ENCODE measurements around the gene VCL. TPM values are rescaled to one million over a fixed set of nuclear protein-coding genes. Genes with fewer than 3 reads are reported as not detected.

Gene VCL
- total and polyA plus RNA-seq, 9 of the 15 experiments (the other 6 are each of a cell fraction or from before 2014, with no cell fraction given) = 29.8 to 186 (median 76.4) TPM

GRCh38 chr10:74024600-74024999 is 26.7 kb downstream of the VCL start:
- 0 out of 2 replicates have a peak, but pooled peaks cover 4% of the 10 kb centered on the region for H4K20me1 ChIP-seq (replicated peaks; ENCODE audit: control insufficient read depth, insufficient read depth, low read length)
- ChIA-PET POLR2A (interaction anchor here (0.7 to 1.8 kb wide), 5 partner anchors 9 to 161 kb away, joined by 3 to 7 read pairs (median 6); no protein-coding TSS in a partner anchor), CTCF (ENCODE audit: low intra/inter-chr PET ratio) (no interaction called here)
- ATAC-seq (no peak), DNase-seq (ENCODE audit: extremely low read depth in 1 of 4, low spot score in 3 of 4) (no peak), FAIRE-seq (no peak)
- H3K4me3 ChIP-seq = no peak overlapping the region
- intact Hi-C loops (cut with micrococcal nuclease) = no loop called here
- 0 out of 2 replicates have a peak overlapping the region, but pooled peaks have one; percentile 24 for H3K4me2 ChIP-seq (ENCODE audit: insufficient read depth, low read length)
- no TSS peak for BruUV-seq (replicated peaks)
- H3K27me3 ChIP-seq (ENCODE audit: control insufficient read depth in 2 of 2, insufficient read depth in 2 of 2, low read length in 2 of 2) = no peaks in the 10 kb centered on the region
- no peak overlapping the region for H3K9ac ChIP-seq (ENCODE audit: insufficient read depth in 1 of 2, low read depth in 2 of 2, low read length in 2 of 2)
- no peaks in the 10 kb centered on the region for H3K9me3 ChIP-seq (replicated peaks; ENCODE audit: control insufficient read depth, insufficient read depth, low read depth, low read length)
- H2AFZ ChIP-seq (ENCODE audit: low read depth, low read length) = no peak overlapping the region
- peaks cover 40% of the 10 kb centered on the region for H3K36me3 ChIP-seq (ENCODE audit: control insufficient read depth, insufficient read depth, low read length)
- peak overlapping the region; percentile 29; the same call in 1 of the 3 replicates for H3K27ac ChIP-seq (ENCODE audit: extremely low read depth, low read depth, low read length)
- H3K9me1 ChIP-seq (ENCODE audit: control insufficient read depth, insufficient read depth, low read length) = no peaks in the 10 kb centered on the region
- peaks cover 87% of the 10 kb centered on the region for H3K79me2 ChIP-seq (ENCODE audit: control insufficient read depth, insufficient read depth, low read length)
- H3K4me1 ChIP-seq (replicated peaks in 1 of 2; ENCODE audit: control insufficient read depth in 2 of 2, insufficient read depth in 2 of 2, low read length in 2 of 2) = peaks cover 25 to 73% of the 10 kb centered on the region in 2 experiments
- in situ Hi-C loops (cut with MboI) = no loop called here
- TF ChIP-seq HMG20B (CRISPR knock-in tag; IDR thresholded peaks at IDR 0.05) (no peak), CBX3 (IDR thresholded peaks at IDR 0.05; ENCODE audit: borderline replicate concordance in 1 of 2, low read length in 2 of 2) (no peak), BRF1 (IDR thresholded peaks at IDR 0.05; ENCODE audit: borderline replicate concordance, extremely low read depth, insufficient read length) (no peak), C11orf30 (IDR thresholded peaks at IDR 0.05; ENCODE audit: low read depth) (peak; percentile 41; the same call in 1 of the 2 replicates), ZNF316 (IDR thresholded peaks at IDR 0.05) (0 out of 2 replicates have a peak, but pooled peaks have one; percentile 7), PML (IDR thresholded peaks at IDR 0.05; ENCODE audit: low read length) (no peak), FOXA3 (CRISPR knock-in tag; conservative IDR thresholded peaks at IDR 0.05 in 1 of 2, IDR thresholded peaks at IDR 0.05 in 1 of 2) (0 out of 4 replicates have a peak, but pooled peaks of 1 of the 2 experiments have one; percentile 15), ZNF395 (CRISPR knock-in tag; IDR thresholded peaks at IDR 0.05) (no peak), STAT6 (CRISPR knock-in tag; IDR thresholded peaks at IDR 0.05) (no peak), ZNF444 (CRISPR knock-in tag; IDR thresholded peaks at IDR 0.05) (no peak)
- TF ChIP-seq, protein P1, sequence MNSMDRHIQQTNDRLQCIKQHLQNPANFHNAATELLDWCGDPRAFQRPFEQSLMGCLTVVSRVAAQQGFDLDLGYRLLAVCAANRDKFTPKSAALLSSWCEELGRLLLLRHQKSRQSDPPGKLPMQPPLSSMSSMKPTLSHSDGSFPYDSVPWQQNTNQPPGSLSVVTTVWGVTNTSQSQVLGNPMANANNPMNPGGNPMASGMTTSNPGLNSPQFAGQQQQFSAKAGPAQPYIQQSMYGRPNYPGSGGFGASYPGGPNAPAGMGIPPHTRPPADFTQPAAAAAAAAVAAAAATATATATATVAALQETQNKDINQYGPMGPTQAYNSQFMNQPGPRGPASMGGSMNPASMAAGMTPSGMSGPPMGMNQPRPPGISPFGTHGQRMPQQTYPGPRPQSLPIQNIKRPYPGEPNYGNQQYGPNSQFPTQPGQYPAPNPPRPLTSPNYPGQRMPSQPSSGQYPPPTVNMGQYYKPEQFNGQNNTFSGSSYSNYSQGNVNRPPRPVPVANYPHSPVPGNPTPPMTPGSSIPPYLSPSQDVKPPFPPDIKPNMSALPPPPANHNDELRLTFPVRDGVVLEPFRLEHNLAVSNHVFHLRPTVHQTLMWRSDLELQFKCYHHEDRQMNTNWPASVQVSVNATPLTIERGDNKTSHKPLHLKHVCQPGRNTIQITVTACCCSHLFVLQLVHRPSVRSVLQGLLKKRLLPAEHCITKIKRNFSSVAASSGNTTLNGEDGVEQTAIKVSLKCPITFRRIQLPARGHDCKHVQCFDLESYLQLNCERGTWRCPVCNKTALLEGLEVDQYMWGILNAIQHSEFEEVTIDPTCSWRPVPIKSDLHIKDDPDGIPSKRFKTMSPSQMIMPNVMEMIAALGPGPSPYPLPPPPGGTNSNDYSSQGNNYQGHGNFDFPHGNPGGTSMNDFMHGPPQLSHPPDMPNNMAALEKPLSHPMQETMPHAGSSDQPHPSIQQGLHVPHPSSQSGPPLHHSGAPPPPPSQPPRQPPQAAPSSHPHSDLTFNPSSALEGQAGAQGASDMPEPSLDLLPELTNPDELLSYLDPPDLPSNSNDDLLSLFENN (IDR thresholded peaks at IDR 0.05; ENCODE audit: low read depth in 2 of 2, low read length in 2 of 2) = no peak
- TF ChIP-seq, protein P2, sequence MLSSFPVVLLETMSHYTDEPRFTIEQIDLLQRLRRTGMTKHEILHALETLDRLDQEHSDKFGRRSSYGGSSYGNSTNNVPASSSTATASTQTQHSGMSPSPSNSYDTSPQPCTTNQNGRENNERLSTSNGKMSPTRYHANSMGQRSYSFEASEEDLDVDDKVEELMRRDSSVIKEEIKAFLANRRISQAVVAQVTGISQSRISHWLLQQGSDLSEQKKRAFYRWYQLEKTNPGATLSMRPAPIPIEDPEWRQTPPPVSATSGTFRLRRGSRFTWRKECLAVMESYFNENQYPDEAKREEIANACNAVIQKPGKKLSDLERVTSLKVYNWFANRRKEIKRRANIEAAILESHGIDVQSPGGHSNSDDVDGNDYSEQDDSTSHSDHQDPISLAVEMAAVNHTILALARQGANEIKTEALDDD (IDR thresholded peaks at IDR 0.05) = 0 out of 2 replicates have a peak, but pooled peaks have one; percentile 28

All from K562 (cell line).